Vagina (tissue), 2 donors: ENCODE data around the gene PTPRF.

Experiments used
- CTCF ChIP-seq, 3 experiments: fragments of 450-650 bp in 2 of 3; fragments of 200-600 bp in 1 of 3; sonication (generic) in 1 of 3; IDR thresholded peaks; one replicate each; pipeline ENCODE4 v1.5.1; 2017 to 2019; ENCODE audit warnings: antibody characterized with exemption in 3 of 3, mild to moderate bottlenecking in 2 of 3, moderate library complexity in 2 of 3
- POLR2A ChIP-seq, 2 donors: fragments of 450-650 bp; IDR thresholded peaks; one replicate each; pipeline ENCODE4 v1.6.1; 2017; ENCODE audit warnings: antibody characterized with exemption in 2 of 2, mild to moderate bottlenecking in 2 of 2, moderate library complexity in 2 of 2

- TF ChIP-seq CTCF (IDR thresholded peaks at IDR 0.05) (no peak), POLR2A (IDR thresholded peaks at IDR 0.05) (no peak)
These were observed 122.7 kb downstream of the PTPRF start for GRCh38 chr1:43653339-43653738.
